Measurements from ENCODE around the gene ETFA.

Gene ETFA

GRCh38 chr15:76344893-76345582 lies 33.8 kb upstream of the ETFA start:
- no peaks in the 10 kb centered on the region for H3K27me3 ChIP-seq (replicated peaks; ENCODE audit: insufficient read depth, low read length)
- no peak overlapping the region for H3K27ac ChIP-seq (ENCODE audit: low read length)
- H3F3A ChIP-seq (ENCODE audit: insufficient read depth, low read length) = no peaks in the 10 kb centered on the region
- no peak overlapping the region for H3K9ac ChIP-seq (ENCODE audit: low read length)
- no peaks in the 10 kb centered on the region for H3K79me2 ChIP-seq (ENCODE audit: low read length)
- H3K4me1 ChIP-seq (ENCODE audit: low read length) = no peaks in the 10 kb centered on the region
- H3K4me2 ChIP-seq (ENCODE audit: low read depth, low read length) = no peak overlapping the region
- TF ChIP-seq, protein P1, sequence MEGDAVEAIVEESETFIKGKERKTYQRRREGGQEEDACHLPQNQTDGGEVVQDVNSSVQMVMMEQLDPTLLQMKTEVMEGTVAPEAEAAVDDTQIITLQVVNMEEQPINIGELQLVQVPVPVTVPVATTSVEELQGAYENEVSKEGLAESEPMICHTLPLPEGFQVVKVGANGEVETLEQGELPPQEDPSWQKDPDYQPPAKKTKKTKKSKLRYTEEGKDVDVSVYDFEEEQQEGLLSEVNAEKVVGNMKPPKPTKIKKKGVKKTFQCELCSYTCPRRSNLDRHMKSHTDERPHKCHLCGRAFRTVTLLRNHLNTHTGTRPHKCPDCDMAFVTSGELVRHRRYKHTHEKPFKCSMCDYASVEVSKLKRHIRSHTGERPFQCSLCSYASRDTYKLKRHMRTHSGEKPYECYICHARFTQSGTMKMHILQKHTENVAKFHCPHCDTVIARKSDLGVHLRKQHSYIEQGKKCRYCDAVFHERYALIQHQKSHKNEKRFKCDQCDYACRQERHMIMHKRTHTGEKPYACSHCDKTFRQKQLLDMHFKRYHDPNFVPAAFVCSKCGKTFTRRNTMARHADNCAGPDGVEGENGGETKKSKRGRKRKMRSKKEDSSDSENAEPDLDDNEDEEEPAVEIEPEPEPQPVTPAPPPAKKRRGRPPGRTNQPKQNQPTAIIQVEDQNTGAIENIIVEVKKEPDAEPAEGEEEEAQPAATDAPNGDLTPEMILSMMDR (IDR thresholded peaks at IDR 0.05; ENCODE audit: low read length) = no peak
- TF ChIP-seq EZH2phosphoT487 (IDR thresholded peaks at IDR 0.05; ENCODE audit: low read length) (no peak), EZH2 (optimal IDR thresholded peaks at IDR 0.05; ENCODE audit: low read depth, low read length) (no peak)
- no peaks in the 10 kb centered on the region for H3K9me3 ChIP-seq (replicated peaks; ENCODE audit: insufficient read depth, low read length)
- no peak for DNase-seq
- no peak overlapping the region for H2AFZ ChIP-seq (ENCODE audit: low read length)
- H3K4me3 ChIP-seq (ENCODE audit: low read length) = no peak overlapping the region
- H3K36me3 ChIP-seq (replicated peaks; ENCODE audit: insufficient read depth, low read length) = no peaks in the 10 kb centered on the region
- no peaks in the 10 kb centered on the region for H4K20me1 ChIP-seq (ENCODE audit: insufficient read depth, low read length)
- H3K9me2 ChIP-seq (replicated peaks; ENCODE audit: insufficient read depth, low read length) = no peaks in the 10 kb centered on the region

DNA sequence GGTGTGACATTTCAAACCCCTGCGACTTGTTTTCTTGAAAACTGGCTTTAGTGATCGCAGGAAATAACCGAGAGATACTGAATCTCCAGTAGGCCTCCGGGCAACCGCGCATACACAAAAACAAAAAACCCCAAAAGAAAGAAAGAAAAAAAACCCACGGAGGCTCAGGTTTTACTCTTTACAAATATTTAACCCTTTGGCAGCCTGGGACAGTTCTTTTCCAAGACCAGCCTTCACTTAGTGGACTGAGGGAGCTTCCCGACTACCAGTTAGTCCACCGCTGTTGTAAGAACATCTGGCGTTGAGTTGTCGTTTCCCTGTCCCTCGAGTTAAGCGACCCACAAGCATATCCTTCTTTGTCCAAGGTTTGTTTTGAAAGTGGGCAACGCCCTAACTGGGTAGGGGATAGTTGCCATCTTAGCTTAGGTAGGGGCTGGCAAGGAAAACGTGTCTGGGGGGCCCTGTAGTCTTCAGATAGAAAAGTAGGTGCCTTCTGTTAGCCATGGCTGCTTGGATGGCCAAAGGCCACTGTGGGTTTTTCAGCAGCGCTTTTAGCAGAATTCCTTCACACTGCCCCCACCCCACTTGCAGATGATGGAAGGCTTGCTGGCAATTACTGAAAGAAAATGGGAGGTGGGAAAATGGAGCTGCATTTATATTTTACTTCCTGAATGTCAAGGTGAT lies 32.2 kb upstream of the ETFA start:
- Histone ChIP-seq H3K4me1 (ENCODE audit: low read length) (no peaks in the 10 kb centered on the region), H3K27ac (ENCODE audit: low read length) (no peak overlapping the region), H3K4me3 (ENCODE audit: low read length) (no peak overlapping the region), H3K9me3 (replicated peaks; ENCODE audit: insufficient read depth, low read length) (no peaks in the 10 kb centered on the region), H3K9me2 (replicated peaks; ENCODE audit: insufficient read depth, low read length) (no peaks in the 10 kb centered on the region), H3K4me2 (ENCODE audit: low read depth, low read length) (no peak overlapping the region), H3K9ac (ENCODE audit: low read length) (no peak overlapping the region), H3F3A (ENCODE audit: insufficient read depth, low read length) (no peaks in the 10 kb centered on the region), H3K79me2 (ENCODE audit: low read length) (no peaks in the 10 kb centered on the region), H2AFZ (ENCODE audit: low read length) (no peak overlapping the region), H3K27me3 (replicated peaks; ENCODE audit: insufficient read depth, low read length) (no peaks in the 10 kb centered on the region), H3K36me3 (replicated peaks; ENCODE audit: insufficient read depth, low read length) (no peaks in the 10 kb centered on the region), H4K20me1 (ENCODE audit: insufficient read depth, low read length) (no peaks in the 10 kb centered on the region)
- DNase-seq = no peak
- TF ChIP-seq EZH2 (optimal IDR thresholded peaks at IDR 0.05; ENCODE audit: low read depth, low read length) (no peak), EZH2phosphoT487 (IDR thresholded peaks at IDR 0.05; ENCODE audit: low read length) (no peak)
- TF ChIP-seq, protein P1 (IDR thresholded peaks at IDR 0.05; ENCODE audit: low read length) = no peak

DNA sequence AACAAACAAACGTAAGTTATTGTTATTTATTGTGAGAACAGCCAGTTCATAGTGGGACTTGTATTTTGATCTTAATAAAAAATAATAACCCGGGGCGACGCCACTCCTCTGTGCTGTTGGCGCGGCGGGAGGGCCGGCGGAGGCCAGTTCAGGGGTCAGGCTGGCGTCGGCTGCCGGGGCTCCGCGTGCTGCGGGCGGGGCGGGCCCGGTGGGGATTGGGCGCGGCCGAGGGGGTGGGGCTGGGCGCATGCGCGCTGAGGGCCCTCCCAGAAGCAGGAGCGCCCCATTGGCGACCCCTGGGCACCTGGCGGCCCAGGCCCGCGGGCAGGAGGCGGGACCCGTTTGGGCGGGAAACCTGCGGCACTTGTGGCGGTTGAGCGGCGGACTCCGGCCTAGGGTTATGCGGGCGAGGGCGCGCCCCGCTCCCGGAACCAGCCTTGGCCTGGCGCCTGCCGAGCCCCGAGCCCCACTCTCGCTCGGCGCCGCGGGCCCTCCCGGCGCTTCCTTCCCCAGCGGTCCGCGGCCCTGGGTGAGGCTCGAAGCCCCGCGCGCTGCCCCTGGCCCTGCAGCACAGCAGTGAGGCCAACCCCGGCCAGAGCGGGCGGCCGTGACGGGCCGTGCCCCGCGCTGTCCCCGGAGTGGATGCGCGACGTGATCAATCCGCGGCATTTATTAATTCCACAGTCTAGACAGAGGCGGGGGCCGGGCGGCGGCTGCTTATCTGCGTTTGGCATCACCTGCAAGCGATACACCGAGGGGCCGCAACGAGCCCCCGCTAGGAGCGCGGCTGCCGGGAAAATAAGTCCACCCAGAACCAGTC lies 31.3 kb upstream of the ETFA start:
- Histone ChIP-seq H3F3A (ENCODE audit: insufficient read depth, low read length) (no peaks in the 10 kb centered on the region), H3K79me2 (ENCODE audit: low read length) (no peaks in the 10 kb centered on the region), H3K4me1 (ENCODE audit: low read length) (no peaks in the 10 kb centered on the region), H3K4me2 (ENCODE audit: low read depth, low read length) (no peak overlapping the region), H3K9me2 (replicated peaks; ENCODE audit: insufficient read depth, low read length) (no peaks in the 10 kb centered on the region), H3K9me3 (replicated peaks; ENCODE audit: insufficient read depth, low read length) (no peaks in the 10 kb centered on the region), H4K20me1 (ENCODE audit: insufficient read depth, low read length) (no peaks in the 10 kb centered on the region), H3K9ac (ENCODE audit: low read length) (no peak overlapping the region), H2AFZ (ENCODE audit: low read length) (no peak overlapping the region), H3K36me3 (replicated peaks; ENCODE audit: insufficient read depth, low read length) (no peaks in the 10 kb centered on the region), H3K27ac (ENCODE audit: low read length) (no peak overlapping the region), H3K4me3 (ENCODE audit: low read length) (no peak overlapping the region), H3K27me3 (replicated peaks; ENCODE audit: insufficient read depth, low read length) (0 out of 2 replicates have a peak, but pooled peaks cover under 1% of the 10 kb centered on the region)
- TF ChIP-seq, protein P1 (IDR thresholded peaks at IDR 0.05; ENCODE audit: low read length) = no peak
- no peak for TF ChIP-seq EZH2phosphoT487 (IDR thresholded peaks at IDR 0.05; ENCODE audit: low read length)
- TF ChIP-seq EZH2 (optimal IDR thresholded peaks at IDR 0.05; ENCODE audit: low read depth, low read length) = no peak
- DNase-seq = no peak
